ENCODE data around the gene TNIP2. TPM values are rescaled to one million over a fixed set of nuclear protein-coding genes. Genes with fewer than 3 reads are reported as not detected.

Gene TNIP2, protein sequence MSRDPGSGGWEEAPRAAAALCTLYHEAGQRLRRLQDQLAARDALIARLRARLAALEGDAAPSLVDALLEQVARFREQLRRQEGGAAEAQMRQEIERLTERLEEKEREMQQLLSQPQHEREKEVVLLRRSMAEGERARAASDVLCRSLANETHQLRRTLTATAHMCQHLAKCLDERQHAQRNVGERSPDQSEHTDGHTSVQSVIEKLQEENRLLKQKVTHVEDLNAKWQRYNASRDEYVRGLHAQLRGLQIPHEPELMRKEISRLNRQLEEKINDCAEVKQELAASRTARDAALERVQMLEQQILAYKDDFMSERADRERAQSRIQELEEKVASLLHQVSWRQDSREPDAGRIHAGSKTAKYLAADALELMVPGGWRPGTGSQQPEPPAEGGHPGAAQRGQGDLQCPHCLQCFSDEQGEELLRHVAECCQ
- polyA plus RNA-seq = 10 to 100 TPM; 29.3 to 29.7 TPM

DNA sequence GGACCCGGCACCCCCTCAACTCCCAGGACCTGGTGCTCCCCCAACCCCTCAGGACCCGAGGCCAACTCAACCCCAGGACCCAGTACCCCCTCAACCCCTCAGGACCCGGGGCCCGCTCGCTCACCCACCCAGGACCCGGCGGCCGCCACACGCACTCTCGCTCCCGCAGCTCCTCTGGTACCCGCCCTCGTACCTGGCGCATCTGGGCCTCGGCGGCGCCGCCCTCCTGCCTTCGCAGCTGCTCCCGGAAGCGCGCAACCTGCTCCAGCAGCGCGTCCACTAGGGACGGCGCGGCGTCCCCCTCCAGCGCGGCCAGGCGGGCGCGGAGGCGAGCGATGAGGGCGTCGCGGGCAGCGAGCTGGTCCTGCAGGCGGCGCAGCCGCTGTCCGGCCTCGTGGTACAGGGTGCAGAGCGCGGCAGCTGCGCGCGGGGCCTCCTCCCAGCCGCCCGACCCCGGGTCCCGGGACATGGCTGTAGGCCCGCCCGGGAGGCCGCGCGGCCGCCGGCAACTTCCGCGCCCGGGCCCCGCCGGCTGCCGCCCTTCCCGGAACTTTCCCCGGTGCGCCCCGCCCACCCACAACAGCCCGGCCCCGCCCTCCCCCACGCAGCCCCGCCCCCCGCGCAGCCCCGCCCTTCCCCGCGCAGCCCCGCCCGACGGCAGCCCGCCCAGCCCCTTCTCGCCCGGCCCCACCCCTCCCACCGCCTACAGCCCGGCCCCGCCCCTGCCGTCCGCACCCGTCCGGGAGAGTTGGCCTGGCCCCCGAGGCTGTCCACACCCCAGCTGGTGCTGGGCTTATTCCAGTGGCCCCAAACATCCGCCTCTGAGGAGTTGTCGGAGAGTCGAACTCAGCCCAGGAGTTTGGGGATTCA lies at the start of gene TNIP2:
TSS of gene TNIP2 (minus strand) at position 516 of the 870 bp plus-strand sequence. CDS start at position 469, 47 bp downstream.
- Histone ChIP-seq H3K27me3 (ENCODE audit: control insufficient read depth in 1 of 2, insufficient read depth in 2 of 2, low read length in 2 of 2) (no peaks in the 10 kb centered on the region), H3K27ac (ENCODE audit: low read depth in 2 of 2, low read length in 1 of 2) (peak within 1 kb of the TSS; percentile 92 to 93), H3K4me1 (ENCODE audit: control insufficient read depth in 2 of 2, insufficient read depth in 2 of 2, low read length in 1 of 2) (peaks cover 0 to 13% of the 10 kb centered on the region in 2 donors), H3K36me3 (ENCODE audit: control insufficient read depth in 2 of 2, insufficient read depth in 2 of 2, low read length in 1 of 2) (peaks cover 0 to 2% of the 10 kb centered on the region in 2 donors), H3K9me3 (ENCODE audit: control insufficient read depth in 2 of 2, insufficient read depth in 1 of 2, low read depth in 1 of 2, low read length in 1 of 2) (no peaks in the 10 kb centered on the region), H3K4me3 (ENCODE audit: low read depth in 1 of 2, low read length in 2 of 2) (peak within 1 kb of the TSS; percentile 61 to 86)
- WGBS, 2 donors = 0% methylated on average over 48 to 95 of the region's 96 CpGs

DNA sequence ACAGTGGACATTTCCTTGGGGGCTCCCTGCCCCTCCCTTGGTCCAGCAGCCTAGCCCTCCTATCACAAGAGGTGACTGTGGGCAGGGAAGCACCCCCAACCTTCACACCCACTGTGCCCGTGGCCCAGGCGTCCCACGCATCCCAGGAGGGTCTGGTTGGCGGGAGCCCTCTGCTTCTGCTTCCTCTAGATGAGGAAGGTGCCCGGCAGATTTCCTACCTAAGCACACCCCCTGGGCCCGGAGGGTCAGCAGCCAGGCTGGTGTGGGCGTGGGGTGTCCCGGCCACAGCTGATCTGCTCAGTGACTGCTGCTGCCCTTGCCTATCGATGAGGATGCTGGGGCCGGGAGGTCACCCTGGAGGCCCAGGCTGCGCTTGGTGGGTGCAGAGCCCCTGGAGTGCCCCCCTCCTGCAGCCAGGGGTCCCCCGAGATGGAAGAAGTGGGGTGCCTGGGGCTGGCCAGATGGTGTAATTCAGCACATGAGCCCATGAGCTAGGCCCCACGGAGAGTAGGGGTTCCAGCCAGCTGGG lies 48.9 kb upstream of the TNIP2 start:
- Histone ChIP-seq H3K36me3 (ENCODE audit: control insufficient read depth in 2 of 2, insufficient read depth in 2 of 2, low read length in 1 of 2) (peaks cover 0 to 16% of the 10 kb centered on the region in 2 donors), H3K27me3 (ENCODE audit: control insufficient read depth in 1 of 2, insufficient read depth in 2 of 2, low read length in 2 of 2) (no peaks in the 10 kb centered on the region), H3K4me3 (ENCODE audit: low read depth in 1 of 2, low read length in 2 of 2) (no peak overlapping the region), H3K4me1 (ENCODE audit: control insufficient read depth in 2 of 2, insufficient read depth in 2 of 2, low read length in 1 of 2) (peaks cover 31 to 62% of the 10 kb centered on the region in 2 donors), H3K27ac (ENCODE audit: low read depth in 2 of 2, low read length in 1 of 2) (peak overlapping the region; percentile 9 to 27), H3K9me3 (ENCODE audit: control insufficient read depth in 2 of 2, insufficient read depth in 1 of 2, low read depth in 1 of 2, low read length in 1 of 2) (no peaks in the 10 kb centered on the region)
- 77 to 86% methylated on average over 13 of the region's 13 CpGs for whole genome bisulfite sequencing, 2 donors

- peaks cover 32 to 68% of the 10 kb centered on the region in 2 donors for H3K4me1 ChIP-seq (ENCODE audit: control insufficient read depth in 2 of 2, insufficient read depth in 2 of 2, low read length in 1 of 2)
- no peak overlapping the region for H3K4me3 ChIP-seq (ENCODE audit: low read depth in 1 of 2, low read length in 2 of 2)
- 81 to 82% methylated on average over 10 of the region's 10 CpGs for WGBS, 2 donors
- H3K36me3 ChIP-seq (ENCODE audit: control insufficient read depth in 2 of 2, insufficient read depth in 2 of 2, low read length in 1 of 2) = peaks cover 0 to 13% of the 10 kb centered on the region in 2 donors
- H3K27ac ChIP-seq (ENCODE audit: low read depth in 2 of 2, low read length in 1 of 2) = no peak overlapping the region
- H3K9me3 ChIP-seq (ENCODE audit: control insufficient read depth in 2 of 2, insufficient read depth in 1 of 2, low read depth in 1 of 2, low read length in 1 of 2) = no peaks in the 10 kb centered on the region
- H3K27me3 ChIP-seq (ENCODE audit: control insufficient read depth in 1 of 2, insufficient read depth in 2 of 2, low read length in 2 of 2) = no peaks in the 10 kb centered on the region
These were observed 48.4 kb upstream of the TNIP2 start for GRCh38 chr4:2804449-2804972.

DNA sequence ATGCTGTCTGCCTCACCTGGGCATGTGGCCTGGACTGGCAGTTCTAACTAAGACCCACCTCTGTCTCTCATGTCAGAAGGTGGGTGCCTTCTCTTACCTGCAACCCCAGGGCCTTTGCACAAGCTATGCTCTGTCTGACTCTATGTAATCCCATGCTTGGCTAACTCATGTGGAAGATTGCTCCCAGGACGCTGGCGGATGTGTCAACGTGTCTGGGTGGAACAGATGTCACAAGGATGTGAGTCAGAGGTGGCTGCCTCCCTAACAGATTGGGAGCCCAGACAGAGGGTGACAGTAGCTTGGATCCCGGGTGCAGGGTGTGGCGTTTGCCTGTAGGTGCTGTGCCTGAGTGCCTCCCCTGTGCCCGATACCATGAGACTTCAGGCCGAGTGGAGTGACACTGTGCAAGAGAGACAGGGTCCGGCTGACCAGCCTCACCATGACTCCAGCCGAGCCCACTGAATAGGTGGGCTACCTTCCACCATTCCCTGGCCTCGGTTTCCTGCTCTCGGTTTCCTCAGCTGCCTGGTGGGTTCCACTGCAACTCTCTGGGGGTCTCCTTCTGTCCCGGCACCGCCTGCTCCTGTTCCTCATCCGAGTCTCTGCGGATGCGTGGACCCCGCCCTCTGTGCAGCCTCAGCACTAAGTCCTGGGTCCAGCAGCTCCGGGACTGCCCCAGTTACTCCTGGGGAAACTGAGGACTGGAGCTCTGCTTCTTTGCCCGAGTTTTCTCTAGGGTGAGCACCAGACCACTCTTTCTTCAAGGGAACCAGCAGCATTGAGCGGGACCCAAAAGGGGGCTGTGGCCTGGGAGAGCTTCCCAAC lies 47.7 kb upstream of the TNIP2 start:
- no peak overlapping the region for H3K4me3 ChIP-seq (ENCODE audit: low read depth in 1 of 2, low read length in 2 of 2)
- peak overlapping the region; percentile 41 to 70 for H3K27ac ChIP-seq (ENCODE audit: low read depth in 2 of 2, low read length in 1 of 2)
- H3K27me3 ChIP-seq (ENCODE audit: control insufficient read depth in 1 of 2, insufficient read depth in 2 of 2, low read length in 2 of 2) = no peaks in the 10 kb centered on the region
- no peaks in the 10 kb centered on the region for H3K9me3 ChIP-seq (ENCODE audit: control insufficient read depth in 2 of 2, insufficient read depth in 1 of 2, low read depth in 1 of 2, low read length in 1 of 2)
- peaks cover 37 to 72% of the 10 kb centered on the region in 2 donors for H3K4me1 ChIP-seq (ENCODE audit: control insufficient read depth in 2 of 2, insufficient read depth in 2 of 2, low read length in 1 of 2)
- H3K36me3 ChIP-seq (ENCODE audit: control insufficient read depth in 2 of 2, insufficient read depth in 2 of 2, low read length in 1 of 2) = peaks cover 0 to 13% of the 10 kb centered on the region in 2 donors
- 82 to 87% methylated on average over 20 of the region's 20 CpGs for WGBS, 2 donors

- WGBS, 2 donors = 89 to 92% methylated on average over 25 to 27 of the region's 27 CpGs
- Histone ChIP-seq H3K36me3 (ENCODE audit: control insufficient read depth in 2 of 2, insufficient read depth in 2 of 2, low read length in 1 of 2) (peaks cover 0 to 13% of the 10 kb centered on the region in 2 donors), H3K9me3 (ENCODE audit: control insufficient read depth in 2 of 2, insufficient read depth in 1 of 2, low read depth in 1 of 2, low read length in 1 of 2) (no peaks in the 10 kb centered on the region), H3K4me3 (ENCODE audit: low read depth in 1 of 2, low read length in 2 of 2) (no peak overlapping the region), H3K27me3 (ENCODE audit: control insufficient read depth in 1 of 2, insufficient read depth in 2 of 2, low read length in 2 of 2) (no peaks in the 10 kb centered on the region), H3K4me1 (ENCODE audit: control insufficient read depth in 2 of 2, insufficient read depth in 2 of 2, low read length in 1 of 2) (peaks cover 40 to 81% of the 10 kb centered on the region in 2 donors), H3K27ac (ENCODE audit: low read depth in 2 of 2, low read length in 1 of 2) (peak overlapping the region; percentile 38 to 70)
These were observed 46.7 kb upstream of the TNIP2 start for GRCh38 chr4:2802618-2803531.

DNA sequence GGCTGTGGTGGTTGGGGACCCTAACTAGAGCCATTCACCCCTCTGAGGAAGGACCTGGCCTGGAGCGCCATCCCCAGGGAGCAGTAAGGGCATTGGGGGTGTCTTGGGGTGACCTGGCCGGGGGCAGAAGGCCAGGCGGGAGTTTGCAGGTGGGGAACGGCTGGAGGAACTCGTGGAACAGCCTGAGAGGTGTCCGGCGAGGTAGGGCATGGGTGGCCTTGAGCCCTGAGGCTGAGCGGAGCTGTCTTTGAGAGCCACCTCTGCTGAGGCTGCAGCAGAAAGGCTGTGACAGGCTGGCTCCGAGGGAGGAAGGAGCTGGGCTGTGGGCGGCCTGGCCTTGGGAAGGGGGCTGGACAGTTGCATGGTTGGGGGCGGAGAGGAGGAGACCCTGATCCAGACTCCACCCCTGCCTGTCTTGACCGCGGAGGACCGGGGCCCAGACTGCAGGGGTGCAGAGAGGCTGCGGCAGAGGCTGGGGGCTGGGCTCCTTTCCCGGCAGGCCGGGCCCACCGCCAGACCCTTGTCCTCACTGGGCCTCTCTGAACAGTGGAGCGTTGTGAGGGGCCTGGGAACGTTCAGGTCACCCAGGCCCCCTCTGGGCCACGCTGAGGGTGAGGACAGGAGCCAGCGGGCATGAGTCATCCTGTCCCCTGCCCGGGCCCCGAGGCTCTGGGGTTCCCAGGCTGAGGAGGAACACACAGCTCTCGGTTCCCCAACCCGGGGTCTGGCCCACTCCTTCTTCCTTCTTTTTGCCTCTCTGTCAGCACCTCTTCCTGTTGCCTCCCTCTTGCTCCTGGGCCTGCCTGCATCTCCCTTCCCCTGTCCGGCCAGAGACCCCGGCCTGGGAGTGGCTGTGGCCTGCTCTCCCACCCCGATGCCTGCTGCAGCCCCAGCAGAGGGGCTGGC lies 44.8 kb upstream of the TNIP2 start:
- Histone ChIP-seq H3K27me3 (ENCODE audit: control insufficient read depth in 1 of 2, insufficient read depth in 2 of 2, low read length in 2 of 2) (no peaks in the 10 kb centered on the region), H3K4me1 (ENCODE audit: control insufficient read depth in 2 of 2, insufficient read depth in 2 of 2, low read length in 1 of 2) (peaks cover 32 to 83% of the 10 kb centered on the region in 2 donors), H3K4me3 (ENCODE audit: low read depth in 1 of 2, low read length in 2 of 2) (peak overlapping the region in 1 of 2 donors; percentile 40), H3K9me3 (ENCODE audit: control insufficient read depth in 2 of 2, insufficient read depth in 1 of 2, low read depth in 1 of 2, low read length in 1 of 2) (no peaks in the 10 kb centered on the region), H3K27ac (ENCODE audit: low read depth in 2 of 2, low read length in 1 of 2) (peak overlapping the region; percentile 77 to 88), H3K36me3 (ENCODE audit: control insufficient read depth in 2 of 2, insufficient read depth in 2 of 2, low read length in 1 of 2) (peaks cover 0 to 12% of the 10 kb centered on the region in 2 donors)
- WGBS, 2 donors = 27 to 31% methylated on average over 26 to 29 of the region's 29 CpGs

DNA sequence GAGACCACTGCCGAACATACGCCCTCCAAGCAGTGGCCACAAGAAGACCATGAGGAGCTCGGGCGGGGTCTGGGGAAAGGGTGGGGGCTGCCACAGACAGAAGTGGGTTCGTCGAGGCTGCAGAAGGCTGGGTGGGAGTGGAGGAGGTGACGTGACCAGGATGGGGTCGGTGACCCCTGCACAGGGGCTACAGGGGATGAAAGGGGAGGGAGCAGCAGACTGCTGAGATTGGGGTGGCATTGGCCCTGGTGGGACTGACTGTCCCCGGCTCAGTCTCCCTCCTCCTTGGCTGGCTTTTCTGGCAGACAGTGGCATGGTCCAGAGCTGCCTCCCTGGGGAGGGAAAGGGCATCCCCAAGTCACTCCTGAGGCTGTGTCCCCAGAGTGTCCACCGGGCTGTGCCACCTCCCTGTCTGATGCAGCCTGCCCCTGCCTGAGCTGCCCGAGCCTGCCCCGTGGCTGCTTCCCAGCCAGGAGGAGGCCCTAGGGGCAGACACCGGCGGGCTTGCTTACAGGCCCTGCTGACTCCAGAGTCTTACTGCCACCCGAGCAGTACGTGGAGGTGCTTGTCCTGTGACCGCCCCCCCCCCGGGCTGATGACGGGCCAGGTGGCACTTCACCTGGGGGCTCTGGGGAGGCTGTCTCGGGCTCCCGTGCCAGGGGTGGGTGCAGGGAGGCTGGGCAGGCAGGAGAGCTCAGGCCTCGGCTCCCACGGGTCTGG lies 44.0 kb upstream of the TNIP2 start:
- peaks cover 32 to 83% of the 10 kb centered on the region in 2 donors for H3K4me1 ChIP-seq (ENCODE audit: control insufficient read depth in 2 of 2, insufficient read depth in 2 of 2, low read length in 1 of 2)
- H3K9me3 ChIP-seq (ENCODE audit: control insufficient read depth in 2 of 2, insufficient read depth in 1 of 2, low read depth in 1 of 2, low read length in 1 of 2) = no peaks in the 10 kb centered on the region
- peak overlapping the region in 1 of 2 donors; percentile 40 for H3K4me3 ChIP-seq (ENCODE audit: low read depth in 1 of 2, low read length in 2 of 2)
- peak overlapping the region; percentile 77 to 88 for H3K27ac ChIP-seq (ENCODE audit: low read depth in 2 of 2, low read length in 1 of 2)
- WGBS, 2 donors = 47 to 69% methylated on average over 23 of the region's 23 CpGs
- H3K27me3 ChIP-seq (ENCODE audit: control insufficient read depth in 1 of 2, insufficient read depth in 2 of 2, low read length in 2 of 2) = no peaks in the 10 kb centered on the region
- peaks cover 0 to 12% of the 10 kb centered on the region in 2 donors for H3K36me3 ChIP-seq (ENCODE audit: control insufficient read depth in 2 of 2, insufficient read depth in 2 of 2, low read length in 1 of 2)

All from esophagus (tissue), 2 donors.